ENCODE measurements around the gene CACNA1C.
"Not testable (repeated sequence)": the region's sequence is repeated elsewhere in the genome, so short reads cannot be mapped to it uniquely, and the experiment has no call there.

Gene CACNA1C

DNA sequence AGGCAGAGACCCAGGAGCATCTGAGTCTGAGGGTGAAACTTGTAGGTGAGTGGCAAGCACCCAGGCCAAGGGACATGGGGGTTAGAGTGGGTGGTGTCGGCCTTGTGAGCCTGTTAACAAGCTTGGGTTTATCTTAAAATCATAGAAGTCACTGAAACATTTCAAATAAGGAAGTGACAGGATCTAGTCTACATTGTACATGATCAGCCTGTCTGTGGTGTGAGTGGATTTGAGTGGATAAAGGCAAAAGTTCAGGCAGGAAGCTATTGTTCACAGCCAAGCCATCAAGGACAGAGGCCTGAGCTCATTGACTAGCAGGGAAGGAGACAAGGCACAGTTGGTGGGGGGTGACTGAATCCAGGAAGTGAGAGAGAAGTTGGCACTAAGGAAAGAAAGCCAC lies 682.6 kb downstream of the CACNA1C start:
- no peak for DNase-seq

- no peak for DNase-seq
Observed at GRCh38 chr12:2737656-2738241, 685.0 kb downstream of the CACNA1C start.

GRCh38 chr12:2739069-2739468 lies 686.3 kb downstream of the CACNA1C start:
- no peak for DNase-seq

DNA sequence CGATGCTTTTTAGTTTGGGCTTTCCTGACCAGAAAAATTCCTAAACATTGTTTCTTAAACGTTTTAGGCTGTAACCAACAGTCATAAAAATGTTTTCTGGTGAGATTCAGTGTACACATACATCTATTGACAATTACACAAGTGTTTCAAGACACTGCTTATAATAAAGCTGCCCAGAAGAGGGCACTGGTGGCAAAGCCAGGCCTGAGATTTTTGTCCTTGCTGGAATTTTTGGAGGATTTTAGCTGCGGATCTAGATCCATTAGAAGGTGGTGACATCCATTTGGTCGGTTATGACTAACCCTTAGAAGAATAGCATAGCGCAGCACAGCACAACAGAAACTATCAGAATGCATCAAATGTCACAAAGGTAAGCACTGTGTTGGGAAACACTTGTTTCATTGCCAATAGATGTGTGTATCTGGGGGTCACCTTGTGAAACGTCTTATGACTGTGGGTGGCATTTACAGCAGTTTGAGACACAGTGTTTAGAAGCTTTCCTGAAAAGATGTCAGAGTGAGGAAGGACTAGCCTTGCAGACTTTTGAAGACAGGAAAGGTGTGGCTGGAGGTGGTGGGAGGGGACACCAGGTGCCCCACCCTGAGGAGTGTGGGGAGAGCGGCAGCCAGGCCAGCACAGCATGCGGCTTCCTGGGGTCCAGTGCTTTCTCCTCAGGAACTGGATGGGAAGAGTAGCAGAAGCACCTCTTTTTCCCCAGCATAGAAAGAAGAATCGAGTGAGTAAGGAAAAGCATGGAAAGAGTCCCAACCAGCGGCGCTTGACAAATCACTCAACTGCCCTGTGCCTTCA lies 687.2 kb downstream of the CACNA1C start:
- DNase-seq: no peak

- DNase-seq: not testable (repeated sequence)
Observed at GRCh38 chr12:2742037-2742436, 689.2 kb downstream of the CACNA1C start.

DNA sequence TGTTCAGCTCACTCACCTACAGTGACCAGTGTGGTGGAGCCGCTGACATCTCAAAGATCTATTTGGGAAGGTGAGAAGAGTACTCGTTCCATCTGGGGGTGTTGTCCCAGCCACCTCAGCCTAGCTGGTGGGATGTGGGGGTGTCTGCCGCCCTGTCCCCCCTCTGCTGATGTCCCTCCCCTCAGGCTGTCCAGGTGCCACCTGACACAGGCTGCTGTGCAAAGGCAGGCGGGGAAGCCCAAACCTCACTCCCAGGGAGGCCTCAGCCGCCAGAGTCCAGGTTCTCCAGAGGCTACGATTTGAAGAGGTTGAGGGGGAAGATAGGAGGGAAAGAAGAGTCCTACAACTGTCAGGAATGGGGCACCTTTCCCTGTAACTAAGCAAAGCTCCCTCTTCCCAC lies 690.7 kb downstream of the CACNA1C start:
- no peak for DNase-seq

DNA sequence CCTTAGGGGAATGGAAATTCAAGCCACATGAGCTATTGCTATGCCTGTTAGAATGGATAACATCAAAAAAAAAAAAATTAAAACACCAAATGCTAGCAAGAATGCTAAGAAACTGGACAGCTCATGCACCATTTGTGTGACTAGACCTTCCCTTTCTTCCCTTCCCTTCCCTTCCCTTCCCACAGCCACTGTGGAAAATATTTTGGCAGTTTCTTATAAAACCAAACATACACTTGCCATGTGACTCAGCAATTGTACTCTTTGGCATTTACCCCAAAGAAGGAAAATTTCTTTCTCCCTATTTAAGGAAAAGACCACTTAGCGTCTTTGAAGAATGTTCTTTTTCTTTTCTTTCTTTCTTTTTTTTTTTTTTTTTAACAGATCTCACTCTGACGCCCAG lies 692.9 kb downstream of the CACNA1C start:
- DNase-seq: no peak
